Panc1 (cell line): ENCODE measurements around the gene DEK. TPM values are rescaled to one million over a fixed set of nuclear protein-coding genes. Genes with fewer than 3 reads are reported as not detected.

Experiments used
- ATAC-seq: fragments of 200-7000 bp; cut with Tn5 transposase; 2 replicates; pipeline ENCODE4 v1.9.1; 2020; ENCODE audit warnings: mild to moderate bottlenecking, moderate library complexity
- BruUV-seq: library from RNA; stranded (reverse); fragments of 400-500 nt; replicated peaks from 2 replicates; lab custom pipeline; 2021; lab: Mats Ljungman, UMichigan
- CTCF ChIA-PET: fragments of 300-600 bp; sonication (Branson Sonifier 250); formaldehyde crosslinking; loops from one replicate; lab custom pipeline; 2022; ENCODE audit warnings: antibody characterized with exemption; lab: Charles Lee
- POLR2A ChIA-PET: fragments of 300-600 bp; sonication (Branson Sonifier 250); formaldehyde crosslinking; loops from one replicate; lab custom pipeline; 2022; ENCODE audit warnings: antibody characterized with exemption; lab: Charles Lee
- DNase-seq: peaks from one replicate; pipeline ENCODE4 v3.0.0-alpha.2; 2010; ENCODE audit warnings: low read depth, low spot score
- H3K27ac ChIP-seq: 2 replicates; pipeline ENCODE4 v1.5.1; 2011; ENCODE audit warnings: mild to moderate bottlenecking, low read length, inconsistent platforms
- H3K27me3 ChIP-seq: fragments of 200-500 bp; sonication (Bioruptor generic); 2 replicates; pipeline ENCODE4 v1.6.0; 2014; ENCODE audit warnings: low read length, inconsistent platforms; ENCODE audit not compliant: control insufficient read depth, insufficient read depth
- H3K36me3 ChIP-seq: fragments of 200-500 bp; sonication (Bioruptor generic); 2 replicates; pipeline ENCODE4 v1.5.1; 2014; ENCODE audit warnings: inconsistent platforms, mild to moderate bottlenecking, low read length, moderate library complexity; ENCODE audit not compliant: control insufficient read depth, insufficient read depth
- H3K4me1 ChIP-seq: 2 replicates; pipeline ENCODE4 v1.5.1; 2011; ENCODE audit warnings: inconsistent platforms, mild to moderate bottlenecking, low read length, moderate library complexity; ENCODE audit not compliant: control insufficient read depth, insufficient read depth
- H3K4me3 ChIP-seq, 2 experiments: 2 replicates each; pipeline ENCODE4 v1.5.1; 2011 to 2012; ENCODE audit warnings: low read depth in 2 of 2, low read length in 2 of 2, mild to moderate bottlenecking in 2 of 2, inconsistent platforms in 1 of 2, moderate library complexity in 1 of 2
- H3K9me3 ChIP-seq: fragments of 200-500 bp; sonication (Bioruptor generic); 2 replicates; pipeline ENCODE4 v1.5.1; 2014; ENCODE audit warnings: low read depth, mild to moderate bottlenecking, inconsistent platforms, low read length, moderate library complexity; ENCODE audit not compliant: control insufficient read depth, insufficient read depth
- POLR2AphosphoS5 ChIP-seq: IDR thresholded peaks from 2 replicates; pipeline ENCODE4 v1.6.1; 2012; ENCODE audit warnings: mild to moderate bottlenecking, low read depth, low read length, moderate library complexity
- SIN3A ChIP-seq: IDR thresholded peaks from 2 replicates; pipeline ENCODE4 v1.6.1; 2012; ENCODE audit warnings: low read depth, mild to moderate bottlenecking, low read length, moderate library complexity, borderline replicate concordance; ENCODE audit not compliant: insufficient read depth
- TCF7L2 ChIP-seq: IDR thresholded peaks from 2 replicates; pipeline ENCODE4 v1.6.1; 2011; ENCODE audit warnings: mild to moderate bottlenecking, low read depth, low read length, inconsistent platforms
- in situ Hi-C: cut with HindIII; loops from 2 replicates; pipeline ENCODE4 v1.10.0; 2016; ENCODE audit warnings: low sequenced_read_pairs, low pct_unique_long_range_greater_than_20kb
- intact Hi-C: fragments of 100-400 bp; cut with micrococcal nuclease; formaldehyde crosslinking; loops from one replicate; pipeline ENCODE4 v1.10.0; 2022; ENCODE audit not compliant: unreplicated experiment
- total RNA-seq: library from RNA; stranded (reverse); gene quantifications from one replicate; pipeline ENCODE4 v1.2.1, GENCODE V29; 2021; ENCODE audit not compliant: unreplicated experiment
- TF ChIP-seq, protein P1 (sequence below): fragments of 450-650 bp; IDR thresholded peaks from 2 replicates; pipeline ENCODE4 v1.5.1; 2017; ENCODE audit warnings: mild to moderate bottlenecking
- TF ChIP-seq, protein P2 (sequence below), 2 experiments: IDR thresholded peaks; 2 replicates each; pipeline ENCODE4 v1.6.1; 2011 to 2012; ENCODE audit warnings: low read depth in 2 of 2, control low read depth in 1 of 2, low read length in 1 of 2, mild to moderate bottlenecking in 1 of 2, moderate library complexity in 1 of 2; ENCODE audit not compliant: insufficient read depth in 1 of 2

Gene DEK
- total RNA-seq, 1 experiment from 2014 or later: 177 TPM

DNA sequence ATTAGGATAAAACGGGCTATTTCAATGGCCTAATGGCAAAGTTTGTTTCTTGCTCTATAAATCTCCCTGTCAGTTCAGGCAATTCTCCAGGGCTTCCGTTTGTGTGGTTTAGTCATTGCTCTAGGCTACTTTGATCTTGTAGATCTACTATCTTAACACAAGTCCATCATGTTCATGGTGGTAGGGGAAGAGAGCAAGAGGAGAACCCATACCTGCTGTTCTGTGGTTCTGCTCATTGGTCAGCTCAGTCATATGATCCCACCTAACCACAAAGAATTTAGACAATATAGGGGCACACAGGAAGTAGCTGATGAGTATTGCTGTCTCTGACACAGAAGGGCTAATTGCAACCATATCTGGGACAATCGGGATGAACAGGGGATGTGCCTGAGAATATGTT is 4.9 kb upstream of the DEK start:
- ATAC-seq (no peak), DNase-seq (no peak)
- in situ Hi-C loops (no loop called here), intact Hi-C loops (no loop called here)
- Histone ChIP-seq H3K4me3 (no peak overlapping the region), H3K36me3 (no peaks in the 10 kb centered on the region), H3K9me3 (peaks cover 5% of the 10 kb centered on the region; the same call in 1 of the 2 replicates), H3K4me1 (no peaks in the 10 kb centered on the region), H3K27me3 (no peaks in the 10 kb centered on the region), H3K27ac (no peak overlapping the region)
- TF ChIP-seq, protein P1, sequence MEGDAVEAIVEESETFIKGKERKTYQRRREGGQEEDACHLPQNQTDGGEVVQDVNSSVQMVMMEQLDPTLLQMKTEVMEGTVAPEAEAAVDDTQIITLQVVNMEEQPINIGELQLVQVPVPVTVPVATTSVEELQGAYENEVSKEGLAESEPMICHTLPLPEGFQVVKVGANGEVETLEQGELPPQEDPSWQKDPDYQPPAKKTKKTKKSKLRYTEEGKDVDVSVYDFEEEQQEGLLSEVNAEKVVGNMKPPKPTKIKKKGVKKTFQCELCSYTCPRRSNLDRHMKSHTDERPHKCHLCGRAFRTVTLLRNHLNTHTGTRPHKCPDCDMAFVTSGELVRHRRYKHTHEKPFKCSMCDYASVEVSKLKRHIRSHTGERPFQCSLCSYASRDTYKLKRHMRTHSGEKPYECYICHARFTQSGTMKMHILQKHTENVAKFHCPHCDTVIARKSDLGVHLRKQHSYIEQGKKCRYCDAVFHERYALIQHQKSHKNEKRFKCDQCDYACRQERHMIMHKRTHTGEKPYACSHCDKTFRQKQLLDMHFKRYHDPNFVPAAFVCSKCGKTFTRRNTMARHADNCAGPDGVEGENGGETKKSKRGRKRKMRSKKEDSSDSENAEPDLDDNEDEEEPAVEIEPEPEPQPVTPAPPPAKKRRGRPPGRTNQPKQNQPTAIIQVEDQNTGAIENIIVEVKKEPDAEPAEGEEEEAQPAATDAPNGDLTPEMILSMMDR: no peak
- TF ChIP-seq, protein P2, sequence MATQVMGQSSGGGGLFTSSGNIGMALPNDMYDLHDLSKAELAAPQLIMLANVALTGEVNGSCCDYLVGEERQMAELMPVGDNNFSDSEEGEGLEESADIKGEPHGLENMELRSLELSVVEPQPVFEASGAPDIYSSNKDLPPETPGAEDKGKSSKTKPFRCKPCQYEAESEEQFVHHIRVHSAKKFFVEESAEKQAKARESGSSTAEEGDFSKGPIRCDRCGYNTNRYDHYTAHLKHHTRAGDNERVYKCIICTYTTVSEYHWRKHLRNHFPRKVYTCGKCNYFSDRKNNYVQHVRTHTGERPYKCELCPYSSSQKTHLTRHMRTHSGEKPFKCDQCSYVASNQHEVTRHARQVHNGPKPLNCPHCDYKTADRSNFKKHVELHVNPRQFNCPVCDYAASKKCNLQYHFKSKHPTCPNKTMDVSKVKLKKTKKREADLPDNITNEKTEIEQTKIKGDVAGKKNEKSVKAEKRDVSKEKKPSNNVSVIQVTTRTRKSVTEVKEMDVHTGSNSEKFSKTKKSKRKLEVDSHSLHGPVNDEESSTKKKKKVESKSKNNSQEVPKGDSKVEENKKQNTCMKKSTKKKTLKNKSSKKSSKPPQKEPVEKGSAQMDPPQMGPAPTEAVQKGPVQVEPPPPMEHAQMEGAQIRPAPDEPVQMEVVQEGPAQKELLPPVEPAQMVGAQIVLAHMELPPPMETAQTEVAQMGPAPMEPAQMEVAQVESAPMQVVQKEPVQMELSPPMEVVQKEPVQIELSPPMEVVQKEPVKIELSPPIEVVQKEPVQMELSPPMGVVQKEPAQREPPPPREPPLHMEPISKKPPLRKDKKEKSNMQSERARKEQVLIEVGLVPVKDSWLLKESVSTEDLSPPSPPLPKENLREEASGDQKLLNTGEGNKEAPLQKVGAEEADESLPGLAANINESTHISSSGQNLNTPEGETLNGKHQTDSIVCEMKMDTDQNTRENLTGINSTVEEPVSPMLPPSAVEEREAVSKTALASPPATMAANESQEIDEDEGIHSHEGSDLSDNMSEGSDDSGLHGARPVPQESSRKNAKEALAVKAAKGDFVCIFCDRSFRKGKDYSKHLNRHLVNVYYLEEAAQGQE (IDR thresholded peaks at IDR 0.05; ENCODE audit: insufficient read depth in 1 of 2, low read depth in 2 of 2, low read length in 1 of 2): no peak
- POLR2A ChIA-PET: no interaction called here
- CTCF ChIA-PET: no interaction called here
- no TSS peak for BruUV-seq

DNA sequence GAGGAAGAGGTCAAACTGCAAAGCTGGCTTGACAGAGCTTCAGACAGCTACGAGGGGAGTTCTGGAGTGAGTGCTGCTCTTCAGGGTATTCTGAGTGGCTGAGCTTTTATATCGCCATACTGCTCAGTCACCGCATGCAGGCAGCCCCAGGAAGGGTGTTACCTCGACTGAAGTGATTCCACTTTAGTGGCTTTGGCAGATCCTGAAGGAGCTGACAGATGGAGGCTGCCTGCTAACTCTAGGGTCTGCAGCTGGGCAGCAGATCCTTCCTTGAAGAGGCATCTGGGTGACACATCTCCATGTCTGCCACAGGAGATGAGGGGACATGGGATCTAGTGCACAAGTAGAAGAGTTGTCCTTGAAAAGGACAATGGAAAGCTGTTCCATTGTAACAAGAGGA is 3.7 kb upstream of the DEK start:
- ChIA-PET CTCF (no interaction called here), POLR2A (no interaction called here)
- TF ChIP-seq POLR2AphosphoS5 (no peak), SIN3A (no peak)
- Histone ChIP-seq H3K4me1 (no peaks in the 10 kb centered on the region), H3K27ac (no peak overlapping the region), H3K36me3 (no peaks in the 10 kb centered on the region; the same call in 1 of the 2 replicates), H3K4me3 (no peak overlapping the region), H3K9me3 (peaks cover 5% of the 10 kb centered on the region; the same call in 1 of the 2 replicates), H3K27me3 (no peaks in the 10 kb centered on the region)
- no TSS peak for BruUV-seq
- in situ Hi-C loops: no loop called here
- DNase-seq: no peak
- no peak for ATAC-seq
- intact Hi-C loops: no loop called here

DNA sequence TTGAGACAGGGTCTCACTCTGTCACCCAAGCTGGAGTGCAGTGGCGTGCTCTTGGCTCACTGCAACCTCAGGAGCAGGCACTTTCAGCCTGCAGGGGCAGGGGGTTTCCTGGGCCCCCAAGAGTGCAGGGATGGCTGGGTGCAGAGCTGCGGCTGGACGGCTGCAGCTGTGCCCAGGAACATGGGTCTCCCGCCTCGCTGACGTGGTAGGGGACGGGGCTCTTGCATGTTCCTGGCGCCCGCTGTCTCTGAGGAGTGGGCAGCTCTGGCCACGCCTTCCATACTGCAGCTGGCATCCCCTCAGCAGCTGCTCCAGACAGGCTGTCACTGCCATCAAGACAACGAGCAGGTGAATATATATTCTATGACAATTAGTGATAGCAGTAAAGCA is 2.2 kb upstream of the DEK start:
- intact Hi-C loops: no loop called here
- no peaks in the 10 kb centered on the region for H3K27me3 ChIP-seq
- in situ Hi-C loops: no loop called here
- H3K4me1 ChIP-seq: peaks cover 5% of the 10 kb centered on the region; the same call in 1 of the 2 replicates
- CTCF ChIA-PET: no interaction called here
- TF ChIP-seq, protein P1: no peak
- TF ChIP-seq, protein P2 (IDR thresholded peaks at IDR 0.05; ENCODE audit: insufficient read depth in 1 of 2, low read depth in 2 of 2, low read length in 1 of 2): no peak
- TF ChIP-seq TCF7L2: no peak
- TF ChIP-seq POLR2AphosphoS5: no peak
- TF ChIP-seq SIN3A: no peak
- DNase-seq (no peak), ATAC-seq (no peak)
- no TSS peak for BruUV-seq
- POLR2A ChIA-PET: interaction anchor here (0.6 kb wide), 1 partner anchor 16 kb away, joined by 8 read pairs; no protein-coding TSS in a partner anchor
- peaks cover 5% of the 10 kb centered on the region; the same call in 1 of the 2 replicates for H3K9me3 ChIP-seq
- H3K36me3 ChIP-seq: peaks cover 3% of the 10 kb centered on the region; the same call in 1 of the 2 replicates
- H3K27ac ChIP-seq: no peak overlapping the region
- no peak overlapping the region for H3K4me3 ChIP-seq
